GM23338 (cell line): ENCODE measurements around the gene IDH2. TPM values are rescaled to one million over a fixed set of nuclear protein-coding genes. Genes with fewer than 3 reads are reported as not detected.
A peak's percentile ranks its signal among the peaks of the same experiment; 100 is the strongest.

Source experiments
- ATAC-seq: fragments of 200-7000 bp; cut with Tn5 transposase; 3 replicates; pipeline ENCODE4 v1.9.1; 2020
- DNase-seq: peaks from one replicate; pipeline ENCODE4 v3.0.0-alpha.2; 2015; ENCODE audit warnings: low spot score
- H2AFZ ChIP-seq: fragments of 200-600 bp; sonication (generic); 2 replicates; pipeline ENCODE4 v1.8.0; 2016; ENCODE audit warnings: antibody characterized with exemption, mild to moderate bottlenecking, moderate library complexity
- H3F3A ChIP-seq: fragments of 200-600 bp; sonication (generic); replicated peaks from 2 replicates; pipeline ENCODE4 v1.8.0; 2017; ENCODE audit warnings: antibody characterized with exemption, mixed run types, low read depth
- H3K27ac ChIP-seq: fragments of 200-600 bp; sonication (generic); 2 replicates; pipeline ENCODE4 v1.6.1; 2016; ENCODE audit warnings: low read depth
- H3K27me3 ChIP-seq: fragments of 200-600 bp; sonication (generic); 2 replicates; pipeline ENCODE4 v1.8.0; 2016; ENCODE audit warnings: mild to moderate bottlenecking, mixed run types, moderate library complexity; ENCODE audit not compliant: insufficient read depth
- H3K36me3 ChIP-seq: fragments of 200-600 bp; sonication (generic); 2 replicates; pipeline ENCODE4 v1.8.0; 2016; ENCODE audit warnings: mild to moderate bottlenecking; ENCODE audit not compliant: insufficient read depth
- H3K4me1 ChIP-seq: fragments of 200-600 bp; sonication (generic); 2 replicates; pipeline ENCODE4 v1.8.0; 2016; ENCODE audit warnings: mild to moderate bottlenecking, moderate library complexity; ENCODE audit not compliant: insufficient read depth
- H3K4me2 ChIP-seq: fragments of 200-600 bp; sonication (generic); 2 replicates; pipeline ENCODE4 v1.7.1; 2017; ENCODE audit warnings: mixed run types
- H3K4me3 ChIP-seq: fragments of 200-600 bp; sonication (generic); 2 replicates; pipeline ENCODE4 v1.6.1; 2016; ENCODE audit warnings: mixed run types
- H3K79me2 ChIP-seq: fragments of 200-600 bp; sonication (generic); replicated peaks from 2 replicates; pipeline ENCODE4 v1.8.0; 2017; ENCODE audit warnings: mild to moderate bottlenecking; ENCODE audit not compliant: insufficient read depth
- H3K9me2 ChIP-seq: fragments of 200-600 bp; sonication (generic); 2 replicates; pipeline ENCODE4 v1.8.0; 2017; ENCODE audit not compliant: insufficient read depth
- H4K20me1 ChIP-seq: fragments of 200-600 bp; sonication (generic); replicated peaks from 2 replicates; pipeline ENCODE4 v1.8.0; 2017; ENCODE audit warnings: mild to moderate bottlenecking; ENCODE audit not compliant: insufficient read depth
- H3K27ac Mint-ChIP-seq: 2 replicates; pipeline ENCODE4 v1.8.0; 2020; ENCODE audit warnings: inconsistent platforms, mild to moderate bottlenecking, moderate library complexity, mixed read lengths
- H3K27me3 Mint-ChIP-seq: 3 replicates; pipeline ENCODE4 v1.8.0; 2022; ENCODE audit warnings: low read depth, mild to moderate bottlenecking, moderate library complexity, mixed read lengths, inconsistent platforms; ENCODE audit not compliant: insufficient read depth, poor library complexity
- H3K36me3 Mint-ChIP-seq: 3 replicates; pipeline ENCODE4 v1.8.0; 2021; ENCODE audit warnings: low read depth, mild to moderate bottlenecking, inconsistent platforms, moderate library complexity, mixed read lengths
- H3K4me1 Mint-ChIP-seq: 3 replicates; pipeline ENCODE4 v1.8.0; 2020; ENCODE audit warnings: mild to moderate bottlenecking, inconsistent platforms, mixed read lengths
- H3K4me3 Mint-ChIP-seq: 3 replicates; pipeline ENCODE4 v1.8.0; 2021; ENCODE audit warnings: moderate library complexity, mild to moderate bottlenecking, inconsistent platforms, mixed read lengths
- H3K9me3 Mint-ChIP-seq: 3 replicates; pipeline ENCODE4 v1.8.0; 2020; ENCODE audit warnings: moderate library complexity, mild to moderate bottlenecking, inconsistent platforms, mixed read lengths
- CREB1 ChIP-seq: fragments of 250-450 bp; sonication (Bioruptor Pico); IDR thresholded peaks from 2 replicates; pipeline ENCODE4 v1.5.0; 2020; ENCODE audit warnings: low read depth, mild to moderate bottlenecking, moderate library complexity
- CTCF ChIP-seq, 2 experiments: fragments of 200-600 bp in 1 of 2; sonication (generic) in 1 of 2; conservative IDR thresholded peaks; 2 replicates each; pipeline versions ENCODE4 v1.5.1 to v1.6.1; 2016 to 2017; ENCODE audit warnings: antibody characterized with exemption in 2 of 2, low read depth in 2 of 2, mild to moderate bottlenecking in 2 of 2, moderate library complexity in 1 of 2
- ETS1 ChIP-seq: IDR thresholded peaks from 2 replicates; pipeline ENCODE4 v1.6.1; 2016; ENCODE audit warnings: antibody characterized with exemption
- EZH2 ChIP-seq: fragments of 200-600 bp; sonication (generic); IDR thresholded peaks from one replicate; pipeline ENCODE4 v1.8.0; 2017; ENCODE audit warnings: antibody characterized with exemption, mild to moderate bottlenecking, low read depth; ENCODE audit not compliant: unreplicated experiment
- EZH2phosphoT487 ChIP-seq: fragments of 200-600 bp; sonication (generic); IDR thresholded peaks from one replicate; pipeline ENCODE4 v1.8.1; 2018; ENCODE audit warnings: antibody characterized with exemption; ENCODE audit not compliant: unreplicated experiment
- JUNB ChIP-seq: IDR thresholded peaks from one replicate; pipeline ENCODE4 v1.6.1; 2016; ENCODE audit warnings: antibody characterized with exemption; ENCODE audit not compliant: unreplicated experiment
- NANOG ChIP-seq: IDR thresholded peaks from 2 replicates; pipeline ENCODE4 v1.6.1; 2016; ENCODE audit warnings: antibody characterized with exemption, borderline replicate concordance
- POLR2AphosphoS5 ChIP-seq: IDR thresholded peaks from 2 replicates; pipeline ENCODE4 v1.6.1; 2016; ENCODE audit warnings: antibody characterized with exemption, low read depth
- REST ChIP-seq: IDR thresholded peaks from one replicate; pipeline ENCODE4 v1.6.1; 2018; ENCODE audit warnings: antibody characterized with exemption; ENCODE audit not compliant: unreplicated experiment
- STAT1 ChIP-seq: IDR thresholded peaks from one replicate; pipeline ENCODE4 v1.6.1; 2016; ENCODE audit warnings: antibody characterized with exemption; ENCODE audit not compliant: unreplicated experiment
- ZNF114 ChIP-seq: fragments of 250-450 bp; sonication (Bioruptor Pico); IDR thresholded peaks from 2 replicates; pipeline ENCODE4 v1.5.0; 2020; ENCODE audit warnings: mild to moderate bottlenecking, moderate library complexity
- ZNF331 ChIP-seq: fragments of 250-450 bp; sonication (Bioruptor Pico); IDR thresholded peaks from 2 replicates; pipeline ENCODE4 v1.5.0; 2020; ENCODE audit warnings: low read depth, mild to moderate bottlenecking, moderate library complexity
- polyA plus RNA-seq: library from polyadenylated mRNA; unstranded; fragments of >200 nt; fragmentation: Nextera tagmentation; extraction: Ambion mirVana; gene quantifications from 2 replicates; pipeline ENCODE4 v1.2.1, GENCODE V29; 2016
- total RNA-seq: library from RNA; depleted of rRNA; stranded (reverse); fragments of >200 nt; shearing (Covaris generic); gene quantifications from 2 replicates; pipeline ENCODE4 v1.2.3, GENCODE V29; 2014
- TF ChIP-seq, protein P1 (sequence below): fragments of 250-450 bp; sonication (Bioruptor Pico); IDR thresholded peaks from 2 replicates; pipeline ENCODE4 v1.5.0; 2020; ENCODE audit warnings: mild to moderate bottlenecking, moderate library complexity

IDH2 gene
- total and polyA plus RNA-seq, 2 experiments from 2014 or later = 54.9 to 64.0 TPM

DNA sequence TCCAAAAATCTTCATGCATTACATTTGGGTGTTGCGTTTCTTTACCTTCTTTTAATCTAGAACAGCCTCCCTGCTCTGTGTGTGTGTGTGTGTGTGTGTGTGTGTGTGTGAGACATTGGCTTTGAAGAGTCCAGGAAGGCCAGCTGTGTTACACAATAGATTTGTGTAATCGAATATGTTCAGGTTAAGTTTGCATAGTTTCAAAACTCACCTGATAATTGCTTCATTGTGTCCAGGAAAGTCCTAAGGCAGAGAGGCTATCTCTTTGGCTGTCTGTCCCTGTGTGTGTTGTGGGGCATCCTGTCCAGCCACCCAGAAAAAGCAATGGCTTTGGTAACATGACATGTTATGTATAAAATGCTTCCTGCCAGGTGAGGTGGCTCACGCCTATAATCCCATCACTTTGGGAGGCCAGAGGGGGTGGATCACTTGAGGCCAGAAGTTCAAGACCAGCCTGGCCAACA lies 63.6 kb downstream of the IDH2 start:
- Histone ChIP-seq H3F3A (0 out of 2 replicates have a peak, but pooled peaks cover under 1% of the 10 kb centered on the region), H3K27me3 (no peaks in the 10 kb centered on the region), H3K27ac (no peak overlapping the region), H3K4me1 (peaks cover 11% of the 10 kb centered on the region; the same call in 1 of the 2 replicates), H3K4me3 (no peak overlapping the region), H3K9me2 (no peaks in the 10 kb centered on the region), H3K36me3 (no peaks in the 10 kb centered on the region), H4K20me1 (no peaks in the 10 kb centered on the region), H3K79me2 (peaks cover 6% of the 10 kb centered on the region; the same call in 1 of the 2 replicates), H3K4me2 (no peak overlapping the region), H2AFZ (no peak overlapping the region)
- Mint-ChIP-seq H3K4me1 (peaks cover 67% of the 10 kb centered on the region), H3K36me3 (no peaks in the 10 kb centered on the region; the same call in 2 of the 3 replicates), H3K4me3 (no peak overlapping the region), H3K27me3 (peaks cover 13% of the 10 kb centered on the region), H3K9me3 (no peaks in the 10 kb centered on the region), H3K27ac (peak overlapping the region; percentile 27)
- TF ChIP-seq CTCF (conservative IDR thresholded peaks at IDR 0.05; ENCODE audit: low read depth in 2 of 2) (no peak), EZH2 (no peak), JUNB (no peak), CREB1 (CRISPR knock-in tag) (no peak), NANOG (no peak), ZNF114 (CRISPR knock-in tag) (no peak), ETS1 (no peak), STAT1 (no peak), EZH2phosphoT487 (no peak), REST (no peak), POLR2AphosphoS5 (no peak), ZNF331 (CRISPR knock-in tag) (no peak)
- TF ChIP-seq, protein P1, sequence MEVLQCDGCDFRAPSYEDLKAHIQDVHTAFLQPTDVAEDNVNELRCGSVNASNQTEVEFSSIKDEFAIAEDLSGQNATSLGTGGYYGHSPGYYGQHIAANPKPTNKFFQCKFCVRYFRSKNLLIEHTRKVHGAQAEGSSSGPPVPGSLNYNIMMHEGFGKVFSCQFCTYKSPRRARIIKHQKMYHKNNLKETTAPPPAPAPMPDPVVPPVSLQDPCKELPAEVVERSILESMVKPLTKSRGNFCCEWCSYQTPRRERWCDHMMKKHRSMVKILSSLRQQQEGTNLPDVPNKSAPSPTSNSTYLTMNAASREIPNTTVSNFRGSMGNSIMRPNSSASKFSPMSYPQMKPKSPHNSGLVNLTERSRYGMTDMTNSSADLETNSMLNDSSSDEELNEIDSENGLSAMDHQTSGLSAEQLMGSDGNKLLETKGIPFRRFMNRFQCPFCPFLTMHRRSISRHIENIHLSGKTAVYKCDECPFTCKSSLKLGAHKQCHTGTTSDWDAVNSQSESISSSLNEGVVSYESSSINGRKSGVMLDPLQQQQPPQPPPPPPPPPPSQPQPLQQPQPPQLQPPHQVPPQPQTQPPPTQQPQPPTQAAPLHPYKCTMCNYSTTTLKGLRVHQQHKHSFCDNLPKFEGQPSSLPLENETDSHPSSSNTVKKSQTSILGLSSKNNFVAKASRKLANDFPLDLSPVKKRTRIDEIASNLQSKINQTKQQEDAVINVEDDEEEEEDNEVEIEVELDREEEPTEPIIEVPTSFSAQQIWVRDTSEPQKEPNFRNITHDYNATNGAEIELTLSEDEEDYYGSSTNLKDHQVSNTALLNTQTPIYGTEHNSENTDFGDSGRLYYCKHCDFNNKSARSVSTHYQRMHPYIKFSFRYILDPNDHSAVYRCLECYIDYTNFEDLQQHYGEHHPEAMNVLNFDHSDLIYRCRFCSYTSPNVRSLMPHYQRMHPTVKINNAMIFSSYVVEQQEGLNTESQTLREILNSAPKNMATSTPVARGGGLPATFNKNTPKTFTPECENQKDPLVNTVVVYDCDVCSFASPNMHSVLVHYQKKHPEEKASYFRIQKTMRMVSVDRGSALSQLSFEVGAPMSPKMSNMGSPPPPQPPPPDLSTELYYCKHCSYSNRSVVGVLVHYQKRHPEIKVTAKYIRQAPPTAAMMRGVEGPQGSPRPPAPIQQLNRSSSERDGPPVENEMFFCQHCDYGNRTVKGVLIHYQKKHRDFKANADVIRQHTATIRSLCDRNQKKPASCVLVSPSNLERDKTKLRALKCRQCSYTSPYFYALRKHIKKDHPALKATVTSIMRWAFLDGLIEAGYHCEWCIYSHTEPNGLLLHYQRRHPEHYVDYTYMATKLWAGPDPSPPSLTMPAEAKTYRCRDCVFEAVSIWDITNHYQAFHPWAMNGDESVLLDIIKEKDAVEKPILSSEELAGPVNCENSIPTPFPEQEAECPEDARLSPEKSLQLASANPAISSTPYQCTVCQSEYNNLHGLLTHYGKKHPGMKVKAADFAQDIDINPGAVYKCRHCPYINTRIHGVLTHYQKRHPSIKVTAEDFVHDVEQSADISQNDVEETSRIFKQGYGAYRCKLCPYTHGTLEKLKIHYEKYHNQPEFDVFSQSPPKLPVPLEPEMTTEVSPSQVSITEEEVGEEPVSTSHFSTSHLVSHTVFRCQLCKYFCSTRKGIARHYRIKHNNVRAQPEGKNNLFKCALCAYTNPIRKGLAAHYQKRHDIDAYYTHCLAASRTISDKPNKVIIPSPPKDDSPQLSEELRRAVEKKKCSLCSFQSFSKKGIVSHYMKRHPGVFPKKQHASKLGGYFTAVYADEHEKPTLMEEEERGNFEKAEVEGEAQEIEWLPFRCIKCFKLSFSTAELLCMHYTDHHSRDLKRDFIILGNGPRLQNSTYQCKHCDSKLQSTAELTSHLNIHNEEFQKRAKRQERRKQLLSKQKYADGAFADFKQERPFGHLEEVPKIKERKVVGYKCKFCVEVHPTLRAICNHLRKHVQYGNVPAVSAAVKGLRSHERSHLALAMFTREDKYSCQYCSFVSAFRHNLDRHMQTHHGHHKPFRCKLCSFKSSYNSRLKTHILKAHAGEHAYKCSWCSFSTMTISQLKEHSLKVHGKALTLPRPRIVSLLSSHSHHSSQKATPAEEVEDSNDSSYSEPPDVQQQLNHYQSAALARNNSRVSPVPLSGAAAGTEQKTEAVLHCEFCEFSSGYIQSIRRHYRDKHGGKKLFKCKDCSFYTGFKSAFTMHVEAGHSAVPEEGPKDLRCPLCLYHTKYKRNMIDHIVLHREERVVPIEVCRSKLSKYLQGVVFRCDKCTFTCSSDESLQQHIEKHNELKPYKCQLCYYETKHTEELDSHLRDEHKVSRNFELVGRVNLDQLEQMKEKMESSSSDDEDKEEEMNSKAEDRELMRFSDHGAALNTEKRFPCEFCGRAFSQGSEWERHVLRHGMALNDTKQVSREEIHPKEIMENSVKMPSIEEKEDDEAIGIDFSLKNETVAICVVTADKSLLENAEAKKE (CRISPR knock-in tag) = no peak
- DNase-seq (no peak), ATAC-seq (no peak)
